GM10266 (cell line): ENCODE data around the gene SLAMF6.
"Not testable (repeated sequence)": the region's sequence is repeated elsewhere in the genome, so short reads cannot be mapped to it uniquely, and the experiment has no call there.

Experiments used
- DNase-seq: peaks from one replicate; pipeline ENCODE4 v3.0.0; 2012; ENCODE audit errors: extremely low spot score
- CTCF ChIP-seq: IDR thresholded peaks from 2 replicates; pipeline ENCODE4 v1.5.1; 2012; ENCODE audit warnings: mild to moderate bottlenecking, low read depth; ENCODE audit not compliant: control insufficient read depth, insufficient read depth; ENCODE audit errors: missing control alignments

SLAMF6 gene

GRCh38 chr1:160534823-160535605 lies 12.0 kb upstream of the SLAMF6 start:
- no peak for DNase-seq
- TF ChIP-seq CTCF = no peak

GRCh38 chr1:160532557-160532813 lies 9.4 kb upstream of the SLAMF6 start:
- DNase-seq = not testable (repeated sequence)

- DNase-seq = not testable (repeated sequence)
Measured at GRCh38 chr1:160531809-160532556, 8.9 kb upstream of the SLAMF6 start.

- not testable (repeated sequence) for DNase-seq
Measured at GRCh38 chr1:160529401-160529952, 6.4 kb upstream of the SLAMF6 start.

- not testable (repeated sequence) for DNase-seq
Measured at GRCh38 chr1:160523789-160524188, 734 bp upstream of the SLAMF6 start.

- DNase-seq = no peak
- TF ChIP-seq CTCF = no peak
Measured at GRCh38 chr1:160522136-160522535, 919 bp downstream of the SLAMF6 start.

GRCh38 chr1:160521554-160521953 lies 1.5 kb downstream of the SLAMF6 start:
- no peak for TF ChIP-seq CTCF
- no peak for DNase-seq

- no peak for DNase-seq
- no peak for TF ChIP-seq CTCF
Measured at GRCh38 chr1:160520999-160521398, 2.1 kb downstream of the SLAMF6 start.

GRCh38 chr1:160520582-160520981 lies 2.5 kb downstream of the SLAMF6 start:
- DNase-seq = no peak
- TF ChIP-seq CTCF = no peak
